Activated CD4-positive, alpha-beta memory T cell treated with anti-CD3 and anti-CD28 coated beads, Interleukin-2, amount 10 ng/mL, durations not matched to agents 7 days and 5 days (primary cell): ENCODE data around the gene AHDC1. TPM values are rescaled to one million over a fixed set of nuclear protein-coding genes. Genes with fewer than 3 reads are reported as not detected.
A peak's percentile ranks its signal among the peaks of the same experiment; 100 is the strongest.

Experiments
- CTCF ChIA-PET: fragments of 350-600 bp; sonication (Branson Sonifier 250); formaldehyde crosslinking; loops from one replicate; lab custom pipeline; 2021; ENCODE audit warnings: antibody characterized with exemption, inconsistent platforms; lab: Charles Lee
- POLR2A ChIA-PET: fragments of 350-600 bp; sonication (Branson Sonifier 250); formaldehyde crosslinking; loops from one replicate; lab custom pipeline; 2021; ENCODE audit warnings: antibody characterized with exemption; lab: Charles Lee
- DNase-seq: peaks from one replicate; pipeline ENCODE4 v3.0.0-alpha.2; 2020
- H3K27ac Mint-ChIP-seq: one replicate; pipeline ENCODE4 v1.8.0; 2021; ENCODE audit warnings: mild to moderate bottlenecking, mixed read lengths
- H3K27me3 Mint-ChIP-seq: one replicate; pipeline ENCODE4 v1.8.0; 2021; ENCODE audit warnings: mixed read lengths
- H3K36me3 Mint-ChIP-seq: one replicate; pipeline ENCODE4 v1.8.0; 2021; ENCODE audit warnings: low read depth, mixed read lengths
- H3K4me1 Mint-ChIP-seq: one replicate; pipeline ENCODE4 v1.8.0; 2021; ENCODE audit warnings: mixed read lengths
- H3K4me3 Mint-ChIP-seq: one replicate; pipeline ENCODE4 v1.8.0; 2021; ENCODE audit warnings: mild to moderate bottlenecking, mixed read lengths
- H3K9me3 Mint-ChIP-seq: one replicate; pipeline ENCODE4 v1.8.0; 2021; ENCODE audit warnings: mixed read lengths
- total RNA-seq, 2 experiments: library from RNA; stranded (reverse); gene quantifications; one replicate each; pipeline ENCODE4 v1.2.3, GENCODE V29; 2021

Gene AHDC1
- total RNA-seq, 2 experiments from 2014 or later, result 16.9 to 18.9 TPM

GRCh38 chr1:27609210-27609555 is 5.2 kb upstream of the AHDC1 start:
- H3K9me3 Mint-ChIP-seq, result no peaks in the 10 kb centered on the region
- ChIA-PET POLR2A (interaction anchor here (0.6 to 14.4 kb wide), 3 partner anchors 9 to 386 kb away, joined by 3 to 132 read pairs (median 3); no protein-coding TSS in a partner anchor), CTCF (interaction anchor here (0.6 to 18.2 kb wide), 6 partner anchors 9 to 57 kb away, joined by 3 to 448 read pairs (median 8); partner anchors contain the start of gene IFI6)
- peaks cover 24% of the 10 kb centered on the region for H3K4me1 Mint-ChIP-seq
- H3K4me3 Mint-ChIP-seq, result no peak overlapping the region
- DNase-seq, result no peak
- H3K27me3 Mint-ChIP-seq, result peaks cover 2% of the 10 kb centered on the region
- no peak overlapping the region for H3K27ac Mint-ChIP-seq
- H3K36me3 Mint-ChIP-seq, result no peaks in the 10 kb centered on the region

- no peak overlapping the region for H3K27ac Mint-ChIP-seq
- POLR2A ChIA-PET, result interaction anchor here (1.5 to 14.4 kb wide), 3 partner anchors 11 to 65 kb away, joined by 4 to 132 read pairs (median 5); partner anchors contain the start of gene IFI6
- CTCF ChIA-PET, result interaction anchor here (0.6 to 18.2 kb wide), 28 partner anchors 9 to 311 kb away, joined by 3 to 448 read pairs (median 5); partner anchors contain the start of genes IFI6 and WASF2
- H3K9me3 Mint-ChIP-seq, result no peaks in the 10 kb centered on the region
- H3K36me3 Mint-ChIP-seq, result no peaks in the 10 kb centered on the region
- H3K4me3 Mint-ChIP-seq, result no peak overlapping the region
- H3K27me3 Mint-ChIP-seq, result peaks cover 4% of the 10 kb centered on the region
- no peak for DNase-seq
- H3K4me1 Mint-ChIP-seq, result peaks cover 24% of the 10 kb centered on the region
These were observed 3.4 kb upstream of the AHDC1 start for GRCh38 chr1:27607239-27607804.

- CTCF ChIA-PET, result interaction anchor here (0.6 to 18.2 kb wide), 27 partner anchors 10 to 310 kb away, joined by 3 to 448 read pairs (median 5); partner anchors contain the start of genes IFI6 and WASF2
These were observed 2.8 kb upstream of the AHDC1 start for GRCh38 chr1:27606708-27607238.

GRCh38 chr1:27605796-27606707 is 2.1 kb upstream of the AHDC1 start:
- Mint-ChIP-seq H3K4me1 (peaks cover 32% of the 10 kb centered on the region), H3K9me3 (no peaks in the 10 kb centered on the region), H3K36me3 (no peaks in the 10 kb centered on the region), H3K27me3 (peaks cover 5% of the 10 kb centered on the region), H3K27ac (no peak overlapping the region), H3K4me3 (no peak overlapping the region)
- DNase-seq, result peak; percentile 61
- CTCF ChIA-PET, result interaction anchor here (0.6 to 18.2 kb wide), 35 partner anchors 10 to 310 kb away, joined by 3 to 448 read pairs (median 5); partner anchors contain the start of genes IFI6 and WASF2
- POLR2A ChIA-PET, result interaction anchor here (1.4 to 14.4 kb wide), 5 partner anchors 12 to 210 kb away, joined by 3 to 132 read pairs (median 25); no protein-coding TSS in a partner anchor

More at GRCh38 chr1:27606708-27607238, 2.8 kb upstream of the AHDC1 start:
- Mint-ChIP-seq H3K9me3 (no peaks in the 10 kb centered on the region), H3K27ac (no peak overlapping the region), H3K36me3 (no peaks in the 10 kb centered on the region), H3K27me3 (peaks cover 5% of the 10 kb centered on the region), H3K4me1 (peaks cover 27% of the 10 kb centered on the region), H3K4me3 (no peak overlapping the region)
- POLR2A ChIA-PET, result interaction anchor here (1.4 to 14.4 kb wide), 4 partner anchors 12 to 211 kb away, joined by 3 to 132 read pairs (median 4); partner anchors contain the start of gene IFI6
- no peak for DNase-seq

- Mint-ChIP-seq H3K27me3 (peaks cover 8% of the 10 kb centered on the region), H3K9me3 (no peaks in the 10 kb centered on the region), H3K4me1 (peaks cover 34% of the 10 kb centered on the region), H3K36me3 (no peaks in the 10 kb centered on the region), H3K4me3 (peak overlapping the region; percentile 97), H3K27ac (no peak overlapping the region)
- ChIA-PET POLR2A (interaction anchor here (3.1 to 14.4 kb wide), 3 partner anchors 49 to 81 kb away, joined by 25 to 132 read pairs (median 25); no protein-coding TSS in a partner anchor), CTCF (interaction anchor here (0.8 to 18.2 kb wide), 15 partner anchors 13 to 309 kb away, joined by 3 to 448 read pairs (median 7); partner anchors contain the start of gene IFI6)
- no peak for DNase-seq
These were observed 1.4 kb upstream of the AHDC1 start for GRCh38 chr1:27605300-27605766.

- H3K4me1 Mint-ChIP-seq, result peaks cover 40% of the 10 kb centered on the region
- H3K27ac Mint-ChIP-seq, result no peak overlapping the region
- ChIA-PET POLR2A (interaction anchor here (1.0 to 14.4 kb wide), 7 partner anchors 8 to 188 kb away, joined by 3 to 132 read pairs (median 9); no protein-coding TSS in a partner anchor), CTCF (interaction anchor here (0.7 to 18.2 kb wide), 14 partner anchors 32 to 308 kb away, joined by 3 to 448 read pairs (median 4); partner anchors contain the start of gene IFI6)
- peak overlapping the region; percentile 97 for H3K4me3 Mint-ChIP-seq
- no peaks in the 10 kb centered on the region for H3K36me3 Mint-ChIP-seq
- peaks cover 8% of the 10 kb centered on the region for H3K27me3 Mint-ChIP-seq
- no peak for DNase-seq
- no peaks in the 10 kb centered on the region for H3K9me3 Mint-ChIP-seq
These were observed 795 bp upstream of the AHDC1 start for GRCh38 chr1:27604579-27605299.

- CTCF ChIA-PET, result interaction anchor here (1.1 to 18.2 kb wide), 6 partner anchors 47 to 302 kb away, joined by 3 to 448 read pairs (median 38); partner anchors contain the start of gene IFI6
- H3K27ac Mint-ChIP-seq, result no peak overlapping the region
- DNase-seq, result peak; percentile 42
These were observed 649 bp downstream of the AHDC1 start for GRCh38 chr1:27603309-27603680.

GRCh38 chr1:27602462-27603308 is 1.3 kb downstream of the AHDC1 start:
- Mint-ChIP-seq H3K27ac (no peak overlapping the region), H3K4me3 (peak overlapping the region; percentile 97), H3K9me3 (no peaks in the 10 kb centered on the region), H3K36me3 (no peaks in the 10 kb centered on the region), H3K27me3 (peaks cover 8% of the 10 kb centered on the region), H3K4me1 (peaks cover 60% of the 10 kb centered on the region)
- CTCF ChIA-PET, result interaction anchor here (1.2 to 8.4 kb wide), 3 partner anchors 34 to 60 kb away, joined by 3 to 70 read pairs (median 4); no protein-coding TSS in a partner anchor
- POLR2A ChIA-PET, result interaction anchor here (0.6 to 4.4 kb wide), 3 partner anchors 9 to 60 kb away, joined by 3 to 25 read pairs (median 3); no protein-coding TSS in a partner anchor
- peak; percentile 52 for DNase-seq

More at GRCh38 chr1:27603309-27603680, 649 bp downstream of the AHDC1 start:
- Mint-ChIP-seq H3K4me3 (peak overlapping the region; percentile 97), H3K4me1 (peaks cover 54% of the 10 kb centered on the region), H3K9me3 (no peaks in the 10 kb centered on the region), H3K27me3 (peaks cover 8% of the 10 kb centered on the region), H3K36me3 (no peaks in the 10 kb centered on the region)
- POLR2A ChIA-PET, result interaction anchor here (0.7 to 14.4 kb wide), 6 partner anchors 22 to 173 kb away, joined by 3 to 132 read pairs (median 17); no protein-coding TSS in a partner anchor

- Mint-ChIP-seq H3K4me1 (peaks cover 63% of the 10 kb centered on the region), H3K36me3 (no peaks in the 10 kb centered on the region), H3K27me3 (peaks cover 8% of the 10 kb centered on the region), H3K9me3 (no peaks in the 10 kb centered on the region), H3K27ac (no peak overlapping the region), H3K4me3 (peak overlapping the region; percentile 72)
- CTCF ChIA-PET, result interaction anchor here (0.5 to 8.4 kb wide), 7 partner anchors 33 to 255 kb away, joined by 3 to 70 read pairs (median 3); partner anchors contain the start of gene FAM76A
- DNase-seq, result no peak
- POLR2A ChIA-PET, result interaction anchor here (0.7 to 4.4 kb wide), 5 partner anchors 10 to 260 kb away, joined by 3 to 25 read pairs (median 3); partner anchors contain the start of genes SYTL1 and WASF2
These were observed 2.0 kb downstream of the AHDC1 start for GRCh38 chr1:27601771-27602461.

- no peaks in the 10 kb centered on the region for H3K9me3 Mint-ChIP-seq
- POLR2A ChIA-PET, result interaction anchor here (0.7 to 1.5 kb wide), 3 partner anchors 45 to 260 kb away, joined by 3 to 7 read pairs (median 3); partner anchors contain the start of genes SYTL1 and WASF2
- CTCF ChIA-PET, result interaction anchor here (0.5 to 8.4 kb wide), 7 partner anchors 33 to 256 kb away, joined by 3 to 70 read pairs (median 3); partner anchors contain the start of gene FAM76A
- peaks cover 8% of the 10 kb centered on the region for H3K27me3 Mint-ChIP-seq
- peak overlapping the region; percentile 47 for H3K4me3 Mint-ChIP-seq
- H3K36me3 Mint-ChIP-seq, result no peaks in the 10 kb centered on the region
- DNase-seq, result no peak
- peaks cover 57% of the 10 kb centered on the region for H3K4me1 Mint-ChIP-seq
- no peak overlapping the region for H3K27ac Mint-ChIP-seq
These were observed 2.6 kb downstream of the AHDC1 start for GRCh38 chr1:27601321-27601770.
